B cell (primary cell): Measurements from ENCODE around the gene HTT. TPM values are rescaled to one million over a fixed set of nuclear protein-coding genes. Genes with fewer than 3 reads are reported as not detected.

Source experiments
- ATAC-seq: fragments of 200-7000 bp; cut with Tn5 transposase; one replicate; pipeline ENCODE4 v1.10.0; 2021; ENCODE audit warnings: low read depth, mild to moderate bottlenecking, moderate number of reproducible peaks, moderate library complexity
- CTCF ChIA-PET: fragments of 350-600 bp; sonication (Branson Sonifier 250); formaldehyde crosslinking; loops from one replicate; lab custom pipeline; 2021; ENCODE audit warnings: antibody characterized with exemption, inconsistent platforms; lab: Charles Lee
- POLR2A ChIA-PET: fragments of 350-600 bp; sonication (Branson Sonifier 250); formaldehyde crosslinking; loops from one replicate; lab custom pipeline; 2021; ENCODE audit warnings: antibody characterized with exemption; lab: Charles Lee
- DNase-seq: peaks from one replicate; pipeline ENCODE4 v3.0.0; 2013
- H2AFZ ChIP-seq: 2 replicates; pipeline ENCODE4 v1.6.1; 2012; ENCODE audit warnings: mild to moderate bottlenecking, low read depth, low read length; ENCODE audit not compliant: insufficient read depth, poor library complexity, severe bottlenecking
- H3K27ac ChIP-seq, 2 donors: 1 replicate in 1 of 2; 2 replicates in 1 of 2; pipeline ENCODE4 v1.5.1; 2012 to 2013; ENCODE audit warnings: low read length in 2 of 2, mild to moderate bottlenecking in 2 of 2, moderate library complexity in 1 of 2
- H3K27me3 ChIP-seq, 4 experiments: fragments of 200-600 bp in 1 of 4; sonication (generic) in 1 of 4; replicated peaks in 1 of 4; 1 replicate in 2 of 4; 2 replicates in 2 of 4; pipeline versions ENCODE4 v1.6.1 to v1.7.0; 2013 to 2016; ENCODE audit warnings: low read length in 3 of 4, mild to moderate bottlenecking in 2 of 4, mixed read lengths in 1 of 4, moderate library complexity in 1 of 4; ENCODE audit not compliant: insufficient read depth in 4 of 4, control insufficient read depth in 3 of 4; ENCODE audit errors: control extremely low read depth in 1 of 4
- H3K36me3 ChIP-seq, 2 experiments: replicated peaks in 1 of 2; 1 replicate in 1 of 2; 2 replicates in 1 of 2; pipeline versions ENCODE4 v1.6.1 to v1.7.1; 2013; ENCODE audit warnings: low read length in 1 of 2; ENCODE audit not compliant: insufficient read depth in 2 of 2, control insufficient read depth in 1 of 2; ENCODE audit errors: control extremely low read depth in 1 of 2, extremely low read depth in 1 of 2
- H3K4me1 ChIP-seq, 2 donors: fragments of 200-600 bp in 1 of 2; sonication (generic) in 1 of 2; 1 replicate in 1 of 2; 2 replicates in 1 of 2; pipeline versions ENCODE4 v1.5.1 to v1.6.1; 2013 to 2017; ENCODE audit warnings: low read length in 2 of 2; ENCODE audit not compliant: control insufficient read depth in 2 of 2, insufficient read depth in 2 of 2
- H3K4me2 ChIP-seq: replicated peaks from 2 replicates; pipeline ENCODE3; 2012; ENCODE audit warnings: mild to moderate bottlenecking, low read depth, low read length; ENCODE audit not compliant: poor library complexity, severe bottlenecking
- H3K4me3 ChIP-seq, 5 experiments: fragments of 200-600 bp in 1 of 5; sonication (generic) in 1 of 5; 1 replicate in 3 of 5; 2 replicates in 2 of 5; pipeline versions ENCODE4 v1.5.1 to v1.7.0; 2011 to 2016; ENCODE audit warnings: low read length in 4 of 5, mild to moderate bottlenecking in 4 of 5, low read depth in 2 of 5, control low read depth in 1 of 5, moderate library complexity in 1 of 5; ENCODE audit not compliant: insufficient read depth in 1 of 5; ENCODE audit errors: control extremely low read depth in 1 of 5, extremely low read depth in 1 of 5
- H3K79me2 ChIP-seq: fragments of 200-600 bp; sonication (generic); one replicate; pipeline ENCODE4 v1.6.0; 2016; ENCODE audit warnings: low read length; ENCODE audit not compliant: control insufficient read depth, insufficient read depth
- H3K9ac ChIP-seq: fragments of 200-600 bp; sonication (generic); 2 replicates; pipeline ENCODE4 v1.6.1; 2017; ENCODE audit warnings: mild to moderate bottlenecking, low read length, moderate library complexity
- H3K9me3 ChIP-seq, 3 donors: one replicate each; pipeline versions ENCODE4 v1.6.1 to v1.7.1; 2013; ENCODE audit warnings: low read length in 2 of 3; ENCODE audit not compliant: control insufficient read depth in 2 of 3, insufficient read depth in 1 of 3; ENCODE audit errors: control extremely low read depth in 1 of 3
- H4K20me1 ChIP-seq: 2 replicates; pipeline ENCODE4 v1.6.0; 2012; ENCODE audit warnings: mild to moderate bottlenecking, low read length; ENCODE audit not compliant: insufficient read depth, control insufficient read depth, poor library complexity, severe bottlenecking
- H3K27ac Mint-ChIP-seq: one replicate; pipeline ENCODE4 v1.8.0; 2021; ENCODE audit warnings: mixed read lengths
- H3K27me3 Mint-ChIP-seq: one replicate; pipeline ENCODE4 v1.8.0; 2021; ENCODE audit warnings: mixed read lengths
- H3K4me1 Mint-ChIP-seq: one replicate; pipeline ENCODE4 v1.8.0; 2021; ENCODE audit warnings: mixed read lengths
- H3K4me3 Mint-ChIP-seq: one replicate; pipeline ENCODE4 v1.8.0; 2021; ENCODE audit warnings: mixed read lengths
- H3K9me3 Mint-ChIP-seq: one replicate; pipeline ENCODE4 v1.8.0; 2022; ENCODE audit warnings: mixed read lengths; ENCODE audit not compliant: insufficient read depth
- EZH2 ChIP-seq: IDR thresholded peaks from 2 replicates; pipeline ENCODE4 v1.6.1; 2012; ENCODE audit warnings: borderline replicate concordance, low read depth, mild to moderate bottlenecking, moderate library complexity, low read length; ENCODE audit not compliant: insufficient read depth, poor library complexity, severe bottlenecking
- WGBS: methylation state at CpG from one replicate; pipeline ENCODE4 v1.1.5; 2013; ENCODE audit warnings: missing lambda C conversion rate; ENCODE audit not compliant: insufficient coverage; 5-methylcytosine and 5-hydroxymethylcytosine counted together
- intact Hi-C: fragments of 100-400 bp; cut with micrococcal nuclease; formaldehyde crosslinking; loops from one replicate; pipeline ENCODE4 v1.10.0; 2022
- polyA plus RNA-seq: library from polyadenylated mRNA; depleted of rRNA; stranded (reverse); fragments of >200 nt; gene quantifications from 2 replicates; pipeline ENCODE4 v1.2.3, GENCODE V29; 2012
- total RNA-seq, 2 donors: library from RNA; stranded (reverse); fragments of 120-200 nt in 1 of 2; gene quantifications; 1 replicate in 1 of 2; 2 replicates in 1 of 2; pipeline versions ENCODE4 v1.2.3 to v1.2.4, GENCODE V29; 2013 to 2022
- TF ChIP-seq, protein P1 (sequence below): fragments of 200-600 bp; IDR thresholded peaks from one replicate; pipeline ENCODE4 v1.8.0; 2022; ENCODE audit warnings: antibody characterized with exemption, mild to moderate bottlenecking

Gene HTT
- total and polyA plus RNA-seq, 2 donors (not counting 1 experiment from before 2014, with no cell fraction given) = 52.8 to 195 TPM

DNA sequence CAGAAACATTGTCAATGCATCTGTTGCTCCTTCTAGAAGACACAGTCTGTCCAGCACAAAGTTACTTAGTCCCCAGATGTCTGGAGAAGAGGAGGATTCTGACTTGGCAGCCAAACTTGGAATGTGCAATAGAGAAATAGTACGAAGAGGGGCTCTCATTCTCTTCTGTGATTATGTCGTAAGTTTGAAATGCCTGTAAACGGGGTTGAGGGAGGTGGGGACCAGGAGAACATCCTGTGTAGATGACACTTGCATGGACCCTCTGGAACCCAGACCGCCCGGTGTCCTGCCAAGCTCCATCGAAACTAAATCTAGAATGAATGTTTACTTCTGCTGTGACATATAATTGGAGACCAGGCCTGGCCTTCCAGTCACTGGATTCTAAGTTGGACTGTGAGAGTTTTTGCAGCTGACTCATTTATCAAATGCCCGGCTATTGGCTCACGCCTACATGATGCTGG, 129.5 kb downstream of the HTT start:
- CTCF ChIA-PET = no interaction called here
- WGBS = 96% methylated on average over 6 of the region's 8 CpGs
- H3K36me3 ChIP-seq = peaks cover 0 to 58% of the 10 kb centered on the region in 2 experiments
- H3K79me2 ChIP-seq = no peaks in the 10 kb centered on the region
- H3K4me1 ChIP-seq = peaks cover 16 to 18% of the 10 kb centered on the region in 2 donors
- Mint-ChIP-seq H3K27ac (no peak overlapping the region), H3K9me3 (no peaks in the 10 kb centered on the region), H3K4me3 (no peak overlapping the region), H3K27me3 (no peaks in the 10 kb centered on the region), H3K4me1 (peaks cover 19% of the 10 kb centered on the region)
- TF ChIP-seq EZH2 = no peak
- TF ChIP-seq, protein P1, sequence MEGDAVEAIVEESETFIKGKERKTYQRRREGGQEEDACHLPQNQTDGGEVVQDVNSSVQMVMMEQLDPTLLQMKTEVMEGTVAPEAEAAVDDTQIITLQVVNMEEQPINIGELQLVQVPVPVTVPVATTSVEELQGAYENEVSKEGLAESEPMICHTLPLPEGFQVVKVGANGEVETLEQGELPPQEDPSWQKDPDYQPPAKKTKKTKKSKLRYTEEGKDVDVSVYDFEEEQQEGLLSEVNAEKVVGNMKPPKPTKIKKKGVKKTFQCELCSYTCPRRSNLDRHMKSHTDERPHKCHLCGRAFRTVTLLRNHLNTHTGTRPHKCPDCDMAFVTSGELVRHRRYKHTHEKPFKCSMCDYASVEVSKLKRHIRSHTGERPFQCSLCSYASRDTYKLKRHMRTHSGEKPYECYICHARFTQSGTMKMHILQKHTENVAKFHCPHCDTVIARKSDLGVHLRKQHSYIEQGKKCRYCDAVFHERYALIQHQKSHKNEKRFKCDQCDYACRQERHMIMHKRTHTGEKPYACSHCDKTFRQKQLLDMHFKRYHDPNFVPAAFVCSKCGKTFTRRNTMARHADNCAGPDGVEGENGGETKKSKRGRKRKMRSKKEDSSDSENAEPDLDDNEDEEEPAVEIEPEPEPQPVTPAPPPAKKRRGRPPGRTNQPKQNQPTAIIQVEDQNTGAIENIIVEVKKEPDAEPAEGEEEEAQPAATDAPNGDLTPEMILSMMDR = no peak
- no peak overlapping the region for H3K27ac ChIP-seq
- no peak overlapping the region for H3K4me2 ChIP-seq
- no peak for ATAC-seq
- H3K9me3 ChIP-seq = no peaks in the 10 kb centered on the region
- intact Hi-C loops = loop anchor here (10.0 kb wide), 1 partner anchor 241 kb away; the partner anchor contains the start of gene HGFAC
- H3K4me3 ChIP-seq = no peak overlapping the region
- H4K20me1 ChIP-seq = no peaks in the 10 kb centered on the region
- H3K27me3 ChIP-seq = no peaks in the 10 kb centered on the region
- no peak overlapping the region for H3K9ac ChIP-seq
- POLR2A ChIA-PET = no interaction called here
- no peak for DNase-seq
- no peak overlapping the region for H2AFZ ChIP-seq

DNA sequence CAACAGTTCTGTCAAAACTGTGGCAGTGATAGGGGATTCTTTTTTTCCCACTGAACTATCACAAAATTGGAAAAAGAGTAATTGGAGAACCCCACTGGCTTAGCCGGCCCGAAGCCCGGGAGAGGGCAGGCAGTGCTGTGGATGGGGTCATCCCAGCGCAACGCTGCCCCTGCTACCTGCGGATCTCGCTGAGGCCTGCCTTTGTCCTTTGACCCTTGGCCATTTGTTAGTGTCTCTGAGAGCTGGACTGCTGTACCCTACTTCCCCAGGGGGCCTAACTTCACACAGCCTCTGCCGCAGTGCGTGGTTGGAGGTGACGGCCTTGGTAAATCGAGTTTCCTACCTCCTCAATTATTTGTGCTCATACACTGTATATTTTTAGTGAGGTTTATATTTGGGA, 131.5 kb downstream of the HTT start:
- ChIA-PET POLR2A (no interaction called here), CTCF (no interaction called here)
- no peak overlapping the region for H3K27ac ChIP-seq
- H3K9me3 Mint-ChIP-seq = no peaks in the 10 kb centered on the region
- H3K4me1 Mint-ChIP-seq = peaks cover 19% of the 10 kb centered on the region
- H3K4me3 ChIP-seq = no peak overlapping the region
- intact Hi-C loops = loop anchor here (10.0 kb wide), 1 partner anchor 239 kb away; the partner anchor contains the start of gene HGFAC
- DNase-seq (no peak), ATAC-seq (no peak)
- WGBS = 96% methylated on average over 7 of the region's 11 CpGs
- no peaks in the 10 kb centered on the region for H3K27me3 Mint-ChIP-seq
- H3K27ac Mint-ChIP-seq = no peak overlapping the region
- H3K4me3 Mint-ChIP-seq = no peak overlapping the region
- H4K20me1 ChIP-seq = no peaks in the 10 kb centered on the region
- no peaks in the 10 kb centered on the region for H3K9me3 ChIP-seq
- no peak overlapping the region for H2AFZ ChIP-seq
- TF ChIP-seq EZH2 = no peak
- TF ChIP-seq, protein P1 = no peak
- peaks cover 0 to 60% of the 10 kb centered on the region in 2 experiments for H3K36me3 ChIP-seq
- no peak overlapping the region for H3K4me2 ChIP-seq
- no peak overlapping the region for H3K9ac ChIP-seq
- peaks cover 16 to 18% of the 10 kb centered on the region in 2 donors for H3K4me1 ChIP-seq
- H3K79me2 ChIP-seq = no peaks in the 10 kb centered on the region
- H3K27me3 ChIP-seq = no peaks in the 10 kb centered on the region
